ENCODE measurements around the gene RMDN2.
A peak's percentile ranks its signal among the peaks of the same experiment; 100 is the strongest.

RMDN2 gene

GRCh38 chr2:37877457-37878315 is 47.4 kb upstream of the RMDN2 start:
- no peak for TF ChIP-seq ZFP41 (tag by site-specific recombination; IDR thresholded peaks at IDR 0.05; ENCODE audit: borderline replicate concordance)
- TF ChIP-seq, protein P1, sequence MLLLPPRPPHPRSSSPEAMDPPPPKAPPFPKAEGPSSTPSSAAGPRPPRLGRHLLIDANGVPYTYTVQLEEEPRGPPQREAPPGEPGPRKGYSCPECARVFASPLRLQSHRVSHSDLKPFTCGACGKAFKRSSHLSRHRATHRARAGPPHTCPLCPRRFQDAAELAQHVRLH (tag by site-specific recombination; IDR thresholded peaks at IDR 0.05), result no peak
- peak; percentile 84 for TF ChIP-seq ZNF654 (tag by site-specific recombination; IDR thresholded peaks at IDR 0.05; ENCODE audit: low read depth)
- peak; percentile 35; the same call in 1 of the 2 replicates for TF ChIP-seq ZNF660 (tag by site-specific recombination; IDR thresholded peaks at IDR 0.05)
- TF ChIP-seq, protein P2, sequence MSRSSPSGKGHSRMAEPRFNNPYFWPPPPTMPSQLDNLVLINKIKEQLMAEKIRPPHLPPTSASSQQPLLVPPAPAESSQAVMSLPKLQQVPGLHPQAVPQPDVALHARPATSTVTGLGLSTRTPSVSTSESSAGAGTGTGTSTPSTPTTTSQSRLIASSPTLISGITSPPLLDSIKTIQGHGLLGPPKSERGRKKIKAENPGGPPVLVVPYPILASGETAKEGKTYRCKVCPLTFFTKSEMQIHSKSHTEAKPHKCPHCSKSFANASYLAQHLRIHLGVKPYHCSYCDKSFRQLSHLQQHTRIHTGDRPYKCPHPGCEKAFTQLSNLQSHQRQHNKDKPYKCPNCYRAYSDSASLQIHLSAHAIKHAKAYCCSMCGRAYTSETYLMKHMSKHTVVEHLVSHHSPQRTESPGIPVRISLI (tag by site-specific recombination; IDR thresholded peaks at IDR 0.05), result peak; percentile 78; the same call in 1 of the 2 replicates
- peak; percentile 49 for TF ChIP-seq CTCF (tag by site-specific recombination; IDR thresholded peaks at IDR 0.05)
- Histone ChIP-seq H3K4me3 (ENCODE audit: low read depth, low read length) (no peak overlapping the region), H3K9me3 (ENCODE audit: control insufficient read depth, insufficient read depth, low read depth, low read length) (no peaks in the 10 kb centered on the region), H3K4me1 (ENCODE audit: control insufficient read depth, insufficient read depth, low read length) (no peaks in the 10 kb centered on the region), H3K27ac (ENCODE audit: extremely low read depth, low read depth, low read length) (no peak overlapping the region), H3K36me3 (ENCODE audit: control insufficient read depth in 2 of 2, insufficient read depth in 1 of 2, low read length in 2 of 2) (no peaks in the 10 kb centered on the region)
- POLR2A ChIA-PET, result no interaction called here
- CTCF ChIA-PET, result interaction anchor here (0.5 to 9.3 kb wide), 66 partner anchors 8 to 1305 kb away, joined by 3 to 209 read pairs (median 4); no protein-coding TSS in a partner anchor

GRCh38 chr2:37878536-37878935 is 46.6 kb upstream of the RMDN2 start:
- POLR2A ChIA-PET, result no interaction called here
- no peaks in the 10 kb centered on the region for H3K4me1 ChIP-seq (ENCODE audit: control insufficient read depth, insufficient read depth, low read length)
- CTCF ChIA-PET, result interaction anchor here (1.5 to 9.3 kb wide), 13 partner anchors 12 to 709 kb away, joined by 3 to 209 read pairs (median 10); no protein-coding TSS in a partner anchor
- H3K36me3 ChIP-seq (ENCODE audit: control insufficient read depth in 2 of 2, insufficient read depth in 1 of 2, low read length in 2 of 2), result no peaks in the 10 kb centered on the region
- H3K4me3 ChIP-seq (ENCODE audit: low read depth, low read length), result no peak overlapping the region
- no peak overlapping the region for H3K27ac ChIP-seq (ENCODE audit: extremely low read depth, low read depth, low read length)
- no peak for TF ChIP-seq ZNF138 (tag by site-specific recombination; IDR thresholded peaks at IDR 0.05; ENCODE audit: borderline replicate concordance)
- no peak for TF ChIP-seq ZNF530 (tag by site-specific recombination; IDR thresholded peaks at IDR 0.05; ENCODE audit: low read depth)
- TF ChIP-seq ZNF660 (tag by site-specific recombination; IDR thresholded peaks at IDR 0.05), result no peak
- no peak for TF ChIP-seq ZNF292 (tag by site-specific recombination; IDR thresholded peaks at IDR 0.05; ENCODE audit: borderline replicate concordance, low read depth)
- TF ChIP-seq MZF1 (tag by site-specific recombination; IDR thresholded peaks at IDR 0.05; ENCODE audit: borderline replicate concordance), result no peak
- no peak for TF ChIP-seq ZNF549 (tag by site-specific recombination; IDR thresholded peaks at IDR 0.05)
- TF ChIP-seq ZNF174 (tag by site-specific recombination; IDR thresholded peaks at IDR 0.05), result no peak
- TF ChIP-seq, protein P3, sequence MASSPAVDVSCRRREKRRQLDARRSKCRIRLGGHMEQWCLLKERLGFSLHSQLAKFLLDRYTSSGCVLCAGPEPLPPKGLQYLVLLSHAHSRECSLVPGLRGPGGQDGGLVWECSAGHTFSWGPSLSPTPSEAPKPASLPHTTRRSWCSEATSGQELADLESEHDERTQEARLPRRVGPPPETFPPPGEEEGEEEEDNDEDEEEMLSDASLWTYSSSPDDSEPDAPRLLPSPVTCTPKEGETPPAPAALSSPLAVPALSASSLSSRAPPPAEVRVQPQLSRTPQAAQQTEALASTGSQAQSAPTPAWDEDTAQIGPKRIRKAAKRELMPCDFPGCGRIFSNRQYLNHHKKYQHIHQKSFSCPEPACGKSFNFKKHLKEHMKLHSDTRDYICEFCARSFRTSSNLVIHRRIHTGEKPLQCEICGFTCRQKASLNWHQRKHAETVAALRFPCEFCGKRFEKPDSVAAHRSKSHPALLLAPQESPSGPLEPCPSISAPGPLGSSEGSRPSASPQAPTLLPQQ (tag by site-specific recombination; IDR thresholded peaks at IDR 0.05), result no peak
- TF ChIP-seq, protein P2 (tag by site-specific recombination; IDR thresholded peaks at IDR 0.05), result no peak
- TF ChIP-seq ZEB2 (tag by site-specific recombination; IDR thresholded peaks at IDR 0.05), result no peak
- no peak for TF ChIP-seq ZSCAN23 (tag by site-specific recombination; IDR thresholded peaks at IDR 0.05)
- TF ChIP-seq, protein P4, sequence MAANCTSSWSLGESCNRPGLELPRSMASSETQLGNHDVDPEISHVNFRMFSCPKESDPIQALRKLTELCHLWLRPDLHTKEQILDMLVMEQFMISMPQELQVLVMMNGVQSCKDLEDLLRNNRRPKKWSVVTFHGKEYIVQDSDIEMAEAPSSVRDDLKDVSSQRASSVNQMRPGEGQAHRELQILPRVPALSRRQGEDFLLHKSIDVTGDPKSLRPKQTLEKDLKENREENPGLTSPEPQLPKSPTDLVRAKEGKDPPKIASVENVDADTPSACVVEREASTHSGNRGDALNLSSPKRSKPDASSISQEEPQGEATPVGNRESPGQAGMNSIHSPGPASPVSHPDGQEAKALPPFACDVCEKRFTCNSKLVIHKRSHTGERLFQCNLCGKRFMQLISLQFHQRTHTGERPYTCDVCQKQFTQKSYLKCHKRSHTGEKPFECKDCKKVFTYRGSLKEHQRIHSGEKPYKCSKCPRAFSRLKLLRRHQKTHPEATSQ (tag by site-specific recombination; IDR thresholded peaks at IDR 0.05), result no peak
- TF ChIP-seq ZNF391 (tag by site-specific recombination; IDR thresholded peaks at IDR 0.05; ENCODE audit: borderline replicate concordance, low read depth), result no peak
- TF ChIP-seq, protein P5, sequence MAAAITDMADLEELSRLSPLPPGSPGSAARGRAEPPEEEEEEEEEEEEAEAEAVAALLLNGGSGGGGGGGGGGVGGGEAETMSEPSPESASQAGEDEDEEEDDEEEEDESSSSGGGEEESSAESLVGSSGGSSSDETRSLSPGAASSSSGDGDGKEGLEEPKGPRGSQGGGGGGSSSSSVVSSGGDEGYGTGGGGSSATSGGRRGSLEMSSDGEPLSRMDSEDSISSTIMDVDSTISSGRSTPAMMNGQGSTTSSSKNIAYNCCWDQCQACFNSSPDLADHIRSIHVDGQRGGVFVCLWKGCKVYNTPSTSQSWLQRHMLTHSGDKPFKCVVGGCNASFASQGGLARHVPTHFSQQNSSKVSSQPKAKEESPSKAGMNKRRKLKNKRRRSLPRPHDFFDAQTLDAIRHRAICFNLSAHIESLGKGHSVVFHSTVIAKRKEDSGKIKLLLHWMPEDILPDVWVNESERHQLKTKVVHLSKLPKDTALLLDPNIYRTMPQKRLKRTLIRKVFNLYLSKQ (tag by site-specific recombination; IDR thresholded peaks at IDR 0.05; ENCODE audit: borderline replicate concordance), result no peak
- no peak for TF ChIP-seq ZNF175 (tag by site-specific recombination; IDR thresholded peaks at IDR 0.05)
- H3K9me3 ChIP-seq (ENCODE audit: control insufficient read depth, insufficient read depth, low read depth, low read length), result no peaks in the 10 kb centered on the region

Data from HEK293 (cell line).